Measurements from ENCODE around the gene ZNF593OS.

ZNF593OS gene

GRCh38 chr1:26156285-26157038 lies 15.2 kb downstream of the ZNF593OS start:
- Histone ChIP-seq H3K9ac (ENCODE audit: low read length) (no peak overlapping the region), H2BK5ac (ENCODE audit: low read depth, low read length, poor library complexity) (peak overlapping the region; percentile 7), H3K4me3 (ENCODE audit: low read depth, low read length) (no peak overlapping the region), H3K4me1 (ENCODE audit: control insufficient read depth in 1 of 2, insufficient read depth in 2 of 2, low read length in 2 of 2) (peaks cover 39 to 46% of the 10 kb centered on the region in 2 experiments), H4K8ac (ENCODE audit: low read depth, low read length) (no peak overlapping the region), H2BK120ac (ENCODE audit: insufficient read depth, low read length, poor library complexity) (peak overlapping the region; percentile 16), H3K9me3 (ENCODE audit: insufficient read depth, low read depth, low read length) (no peaks in the 10 kb centered on the region), H3K18ac (ENCODE audit: low read length) (peak overlapping the region; percentile 1), H3K4ac (ENCODE audit: low read depth, low read length) (no peak overlapping the region), H3K14ac (ENCODE audit: low read length) (peak overlapping the region; percentile 18), H3K79me1 (ENCODE audit: low read length) (peaks cover 13% of the 10 kb centered on the region), H3K27me3 (ENCODE audit: insufficient read depth, low read length) (peaks cover 8% of the 10 kb centered on the region), H2AFZ (ENCODE audit: insufficient read depth, low read length, poor library complexity) (no peak overlapping the region), H2AK5ac (ENCODE audit: low read length) (no peak overlapping the region), H3K23ac (ENCODE audit: low read length) (no peak overlapping the region), H3K36me3 (ENCODE audit: control insufficient read depth in 1 of 2, insufficient read depth in 2 of 2, low read length in 2 of 2) (no peaks in the 10 kb centered on the region), H3K27ac (ENCODE audit: low read depth, low read length) (no peak overlapping the region), H3K4me2 (ENCODE audit: low read length) (peak overlapping the region; percentile 63), H4K91ac (ENCODE audit: low read depth, low read length) (peak overlapping the region; percentile 73), H2BK12ac (ENCODE audit: low read length) (peak overlapping the region; percentile 20), H3K79me2 (ENCODE audit: control insufficient read depth, insufficient read depth, low read length, poor library complexity) (peaks cover 2% of the 10 kb centered on the region), H4K12ac (ENCODE audit: low read depth, low read length) (no peak overlapping the region)
- DNase-seq: no peak
- WGBS (ENCODE audit: extremely low coverage, insufficient coverage, insufficient read length): no CpG with 5 or more reads among the region's 12 CpGs

- Histone ChIP-seq H3K14ac (ENCODE audit: low read length) (no peak overlapping the region), H4K12ac (ENCODE audit: low read depth, low read length) (no peak overlapping the region), H3K79me2 (ENCODE audit: control insufficient read depth, insufficient read depth, low read length, poor library complexity) (no peaks in the 10 kb centered on the region), H3K18ac (ENCODE audit: low read length) (no peak overlapping the region), H2BK120ac (ENCODE audit: insufficient read depth, low read length, poor library complexity) (no peak overlapping the region), H3K23ac (ENCODE audit: low read length) (no peak overlapping the region), H2BK5ac (ENCODE audit: low read depth, low read length, poor library complexity) (no peak overlapping the region), H4K8ac (ENCODE audit: low read depth, low read length) (no peak overlapping the region), H2AK5ac (ENCODE audit: low read length) (peak overlapping the region; percentile 37), H3K79me1 (ENCODE audit: low read length) (peaks cover 11% of the 10 kb centered on the region), H3K27me3 (ENCODE audit: insufficient read depth, low read length) (peaks cover 3% of the 10 kb centered on the region), H3K9me3 (ENCODE audit: insufficient read depth, low read depth, low read length) (no peaks in the 10 kb centered on the region), H3K4ac (ENCODE audit: low read depth, low read length) (no peak overlapping the region), H3K9ac (ENCODE audit: low read length) (no peak overlapping the region), H2BK12ac (ENCODE audit: low read length) (peak overlapping the region; percentile 21), H3K36me3 (ENCODE audit: control insufficient read depth in 1 of 2, insufficient read depth in 2 of 2, low read length in 2 of 2) (no peaks in the 10 kb centered on the region), H3K27ac (ENCODE audit: low read depth, low read length) (no peak overlapping the region), H2AFZ (ENCODE audit: insufficient read depth, low read length, poor library complexity) (no peak overlapping the region), H3K4me2 (ENCODE audit: low read length) (peak overlapping the region; percentile 63), H3K4me1 (ENCODE audit: control insufficient read depth in 1 of 2, insufficient read depth in 2 of 2, low read length in 2 of 2) (peaks cover 32 to 41% of the 10 kb centered on the region in 2 experiments), H4K91ac (ENCODE audit: low read depth, low read length) (peak overlapping the region; percentile 73), H3K4me3 (ENCODE audit: low read depth, low read length) (no peak overlapping the region)
- WGBS (ENCODE audit: extremely low coverage, insufficient coverage, insufficient read length): no CpG with 5 or more reads among the region's 21 CpGs
- no peak for DNase-seq
Measured at GRCh38 chr1:26155370-26156284, 16.0 kb downstream of the ZNF593OS start.

GRCh38 chr1:26154750-26155149 lies 16.9 kb downstream of the ZNF593OS start:
- no peak overlapping the region for H2AFZ ChIP-seq (ENCODE audit: insufficient read depth, low read length, poor library complexity)
- no peak overlapping the region for H3K9ac ChIP-seq (ENCODE audit: low read length)
- H3K14ac ChIP-seq (ENCODE audit: low read length): no peak overlapping the region
- H3K27ac ChIP-seq (ENCODE audit: low read depth, low read length): no peak overlapping the region
- no peaks in the 10 kb centered on the region for H3K27me3 ChIP-seq (ENCODE audit: insufficient read depth, low read length)
- no peak overlapping the region for H3K4me2 ChIP-seq (ENCODE audit: low read length)
- no CpG with 5 or more reads among the region's 9 CpGs for WGBS (ENCODE audit: extremely low coverage, insufficient coverage, insufficient read length)
- no peak overlapping the region for H4K91ac ChIP-seq (ENCODE audit: low read depth, low read length)
- H3K4me1 ChIP-seq (ENCODE audit: control insufficient read depth in 1 of 2, insufficient read depth in 2 of 2, low read length in 2 of 2): peaks cover 32 to 39% of the 10 kb centered on the region in 2 experiments
- H3K23ac ChIP-seq (ENCODE audit: low read length): no peak overlapping the region
- H3K18ac ChIP-seq (ENCODE audit: low read length): no peak overlapping the region
- DNase-seq: no peak
- no peak overlapping the region for H2AK5ac ChIP-seq (ENCODE audit: low read length)
- H2BK12ac ChIP-seq (ENCODE audit: low read length): no peak overlapping the region
- H4K12ac ChIP-seq (ENCODE audit: low read depth, low read length): no peak overlapping the region
- no peaks in the 10 kb centered on the region for H3K79me2 ChIP-seq (ENCODE audit: control insufficient read depth, insufficient read depth, low read length, poor library complexity)
- H2BK120ac ChIP-seq (ENCODE audit: insufficient read depth, low read length, poor library complexity): no peak overlapping the region
- no peak overlapping the region for H4K8ac ChIP-seq (ENCODE audit: low read depth, low read length)
- H3K36me3 ChIP-seq (ENCODE audit: control insufficient read depth in 1 of 2, insufficient read depth in 2 of 2, low read length in 2 of 2): no peaks in the 10 kb centered on the region
- peaks cover 11% of the 10 kb centered on the region for H3K79me1 ChIP-seq (ENCODE audit: low read length)
- no peak overlapping the region for H3K4ac ChIP-seq (ENCODE audit: low read depth, low read length)
- H3K9me3 ChIP-seq (ENCODE audit: insufficient read depth, low read depth, low read length): no peaks in the 10 kb centered on the region
- no peak overlapping the region for H3K4me3 ChIP-seq (ENCODE audit: low read depth, low read length)
- no peak overlapping the region for H2BK5ac ChIP-seq (ENCODE audit: low read depth, low read length, poor library complexity)

- Histone ChIP-seq H3K18ac (ENCODE audit: low read length) (no peak overlapping the region), H3K9me3 (ENCODE audit: insufficient read depth, low read depth, low read length) (no peaks in the 10 kb centered on the region), H3K9ac (ENCODE audit: low read length) (no peak overlapping the region), H3K27ac (ENCODE audit: low read depth, low read length) (no peak overlapping the region), H3K4me1 (ENCODE audit: control insufficient read depth in 1 of 2, insufficient read depth in 2 of 2, low read length in 2 of 2) (peaks cover 27 to 33% of the 10 kb centered on the region in 2 experiments), H3K4me2 (ENCODE audit: low read length) (no peak overlapping the region), H3K14ac (ENCODE audit: low read length) (no peak overlapping the region), H2BK12ac (ENCODE audit: low read length) (no peak overlapping the region), H2BK5ac (ENCODE audit: low read depth, low read length, poor library complexity) (no peak overlapping the region), H4K12ac (ENCODE audit: low read depth, low read length) (no peak overlapping the region), H3K23ac (ENCODE audit: low read length) (no peak overlapping the region), H2AK5ac (ENCODE audit: low read length) (no peak overlapping the region), H3K4ac (ENCODE audit: low read depth, low read length) (no peak overlapping the region), H3K79me2 (ENCODE audit: control insufficient read depth, insufficient read depth, low read length, poor library complexity) (no peaks in the 10 kb centered on the region), H4K8ac (ENCODE audit: low read depth, low read length) (no peak overlapping the region), H3K36me3 (ENCODE audit: control insufficient read depth in 1 of 2, insufficient read depth in 2 of 2, low read length in 2 of 2) (no peaks in the 10 kb centered on the region), H4K91ac (ENCODE audit: low read depth, low read length) (no peak overlapping the region), H2AFZ (ENCODE audit: insufficient read depth, low read length, poor library complexity) (no peak overlapping the region), H3K79me1 (ENCODE audit: low read length) (peaks cover 8% of the 10 kb centered on the region), H3K27me3 (ENCODE audit: insufficient read depth, low read length) (no peaks in the 10 kb centered on the region), H2BK120ac (ENCODE audit: insufficient read depth, low read length, poor library complexity) (no peak overlapping the region), H3K4me3 (ENCODE audit: low read depth, low read length) (no peak overlapping the region)
- WGBS (ENCODE audit: extremely low coverage, insufficient coverage, insufficient read length): no CpG with 5 or more reads among the region's 5 CpGs
- DNase-seq: no peak
Measured at GRCh38 chr1:26153966-26154532, 17.6 kb downstream of the ZNF593OS start.

All from trophoblast cell (in vitro differentiated cells and primary cell).